ENCODE measurements around the gene MAP3K9.

The MAP3K9 gene

DNA sequence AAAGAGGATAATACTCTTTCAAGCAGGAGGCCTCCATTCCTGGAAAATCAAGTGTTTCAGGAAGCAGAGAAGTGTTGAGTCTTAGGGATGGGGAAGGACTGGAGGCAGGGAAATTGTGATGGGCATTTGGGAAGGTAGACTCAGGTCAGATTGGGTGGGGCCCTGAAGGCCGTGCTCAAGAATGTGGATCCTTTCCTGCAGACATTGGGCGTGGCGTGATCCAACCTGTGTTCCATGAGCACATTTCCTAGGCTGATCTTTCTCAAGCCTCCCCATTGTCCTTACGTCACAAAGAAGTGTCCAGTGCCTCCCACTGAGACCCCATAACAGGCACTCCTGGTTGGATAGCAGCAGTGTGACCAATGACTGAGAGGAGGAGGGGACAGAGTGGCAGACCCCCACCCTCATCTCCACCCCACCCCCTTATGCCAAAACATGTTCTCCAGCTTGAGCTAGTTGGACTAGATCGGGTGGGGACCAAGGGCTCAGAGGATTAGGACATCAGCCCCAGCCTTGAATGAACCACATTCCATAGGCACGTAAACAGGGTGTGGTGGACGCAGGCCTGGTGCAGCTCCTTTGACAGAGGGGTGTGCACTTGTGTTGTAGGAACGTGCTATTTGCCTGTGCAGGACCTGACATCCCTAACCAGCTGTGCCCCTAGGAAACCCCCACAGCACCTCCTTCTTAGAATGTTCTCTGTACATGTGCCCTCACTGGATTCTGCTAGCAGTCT is 90.8 kb downstream of the MAP3K9 start:
- no peak for TF ChIP-seq SPI1 (IDR thresholded peaks at IDR 0.05; ENCODE audit: borderline replicate concordance, low read depth)
- TF ChIP-seq, protein P1, sequence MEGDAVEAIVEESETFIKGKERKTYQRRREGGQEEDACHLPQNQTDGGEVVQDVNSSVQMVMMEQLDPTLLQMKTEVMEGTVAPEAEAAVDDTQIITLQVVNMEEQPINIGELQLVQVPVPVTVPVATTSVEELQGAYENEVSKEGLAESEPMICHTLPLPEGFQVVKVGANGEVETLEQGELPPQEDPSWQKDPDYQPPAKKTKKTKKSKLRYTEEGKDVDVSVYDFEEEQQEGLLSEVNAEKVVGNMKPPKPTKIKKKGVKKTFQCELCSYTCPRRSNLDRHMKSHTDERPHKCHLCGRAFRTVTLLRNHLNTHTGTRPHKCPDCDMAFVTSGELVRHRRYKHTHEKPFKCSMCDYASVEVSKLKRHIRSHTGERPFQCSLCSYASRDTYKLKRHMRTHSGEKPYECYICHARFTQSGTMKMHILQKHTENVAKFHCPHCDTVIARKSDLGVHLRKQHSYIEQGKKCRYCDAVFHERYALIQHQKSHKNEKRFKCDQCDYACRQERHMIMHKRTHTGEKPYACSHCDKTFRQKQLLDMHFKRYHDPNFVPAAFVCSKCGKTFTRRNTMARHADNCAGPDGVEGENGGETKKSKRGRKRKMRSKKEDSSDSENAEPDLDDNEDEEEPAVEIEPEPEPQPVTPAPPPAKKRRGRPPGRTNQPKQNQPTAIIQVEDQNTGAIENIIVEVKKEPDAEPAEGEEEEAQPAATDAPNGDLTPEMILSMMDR (IDR thresholded peaks at IDR 0.05; ENCODE audit: insufficient read depth, low read length): no peak
- Histone ChIP-seq H3K27me3 (ENCODE audit: insufficient read depth, poor library complexity, severe bottlenecking) (no peaks in the 10 kb centered on the region), H3K4me3 (replicated peaks; ENCODE audit: insufficient read depth, low read length) (no peak overlapping the region), H3K27ac (replicated peaks) (no peak overlapping the region)
- DNase-seq (ENCODE audit: low read depth in 1 of 2, low spot score in 1 of 2): no peak

DNA sequence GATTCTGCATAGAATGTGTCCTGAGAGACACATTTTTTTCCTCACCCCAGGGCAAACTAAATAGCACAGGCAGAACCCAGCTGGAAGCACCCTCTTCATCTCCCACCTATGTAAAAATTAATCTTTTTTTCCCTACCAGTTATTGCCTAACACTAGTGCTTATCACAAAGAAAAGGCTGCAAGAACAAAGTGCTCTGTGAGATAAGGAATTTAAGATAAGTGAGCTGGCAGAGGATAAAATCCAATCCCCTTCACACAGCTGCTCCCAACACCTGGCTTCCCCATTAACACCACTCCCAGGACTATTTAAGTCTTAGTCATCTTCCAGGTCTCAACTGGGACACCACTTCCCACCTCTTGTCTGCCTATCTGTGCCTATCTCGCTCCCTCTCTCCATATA is 92.4 kb downstream of the MAP3K9 start:
- TF ChIP-seq, protein P1 (IDR thresholded peaks at IDR 0.05; ENCODE audit: insufficient read depth, low read length): no peak
- no peaks in the 10 kb centered on the region for H3K27me3 ChIP-seq (ENCODE audit: insufficient read depth, poor library complexity, severe bottlenecking)
- DNase-seq (ENCODE audit: low read depth in 1 of 2, low spot score in 1 of 2): no peak
- no peak overlapping the region for H3K4me3 ChIP-seq (replicated peaks; ENCODE audit: insufficient read depth, low read length)
- H3K27ac ChIP-seq (replicated peaks): no peak overlapping the region

DNA sequence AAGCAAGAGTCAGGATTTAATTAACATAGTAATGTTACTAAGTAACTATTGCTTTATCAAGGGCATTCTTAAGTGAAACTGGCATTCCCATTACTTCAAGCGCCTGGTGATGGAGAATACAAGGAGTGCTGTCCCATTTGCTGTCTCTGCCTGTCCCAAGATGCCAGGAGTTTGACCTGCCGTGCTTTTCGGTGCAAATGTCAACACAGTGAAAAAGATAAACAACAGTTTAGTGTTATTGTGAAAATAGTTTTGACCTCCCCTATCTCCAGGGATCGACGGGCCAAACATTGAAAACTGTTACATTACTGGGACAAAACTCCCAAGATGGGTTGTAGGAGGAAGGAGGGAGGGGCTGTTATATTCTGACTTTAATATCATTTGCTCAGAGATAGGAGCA is 92.8 kb downstream of the MAP3K9 start:
- Histone ChIP-seq H3K27ac (replicated peaks) (no peak overlapping the region), H3K4me3 (replicated peaks; ENCODE audit: insufficient read depth, low read length) (no peak overlapping the region)
- TF ChIP-seq SPI1 (IDR thresholded peaks at IDR 0.05; ENCODE audit: borderline replicate concordance, low read depth): no peak
- TF ChIP-seq, protein P1 (IDR thresholded peaks at IDR 0.05; ENCODE audit: insufficient read depth, low read length): no peak
- TF ChIP-seq GABPA (IDR thresholded peaks at IDR 0.05; ENCODE audit: low read depth): no peak
- TF ChIP-seq POLR2AphosphoS5 (IDR thresholded peaks at IDR 0.05; ENCODE audit: low read depth): no peak
- TF ChIP-seq, protein P2, sequence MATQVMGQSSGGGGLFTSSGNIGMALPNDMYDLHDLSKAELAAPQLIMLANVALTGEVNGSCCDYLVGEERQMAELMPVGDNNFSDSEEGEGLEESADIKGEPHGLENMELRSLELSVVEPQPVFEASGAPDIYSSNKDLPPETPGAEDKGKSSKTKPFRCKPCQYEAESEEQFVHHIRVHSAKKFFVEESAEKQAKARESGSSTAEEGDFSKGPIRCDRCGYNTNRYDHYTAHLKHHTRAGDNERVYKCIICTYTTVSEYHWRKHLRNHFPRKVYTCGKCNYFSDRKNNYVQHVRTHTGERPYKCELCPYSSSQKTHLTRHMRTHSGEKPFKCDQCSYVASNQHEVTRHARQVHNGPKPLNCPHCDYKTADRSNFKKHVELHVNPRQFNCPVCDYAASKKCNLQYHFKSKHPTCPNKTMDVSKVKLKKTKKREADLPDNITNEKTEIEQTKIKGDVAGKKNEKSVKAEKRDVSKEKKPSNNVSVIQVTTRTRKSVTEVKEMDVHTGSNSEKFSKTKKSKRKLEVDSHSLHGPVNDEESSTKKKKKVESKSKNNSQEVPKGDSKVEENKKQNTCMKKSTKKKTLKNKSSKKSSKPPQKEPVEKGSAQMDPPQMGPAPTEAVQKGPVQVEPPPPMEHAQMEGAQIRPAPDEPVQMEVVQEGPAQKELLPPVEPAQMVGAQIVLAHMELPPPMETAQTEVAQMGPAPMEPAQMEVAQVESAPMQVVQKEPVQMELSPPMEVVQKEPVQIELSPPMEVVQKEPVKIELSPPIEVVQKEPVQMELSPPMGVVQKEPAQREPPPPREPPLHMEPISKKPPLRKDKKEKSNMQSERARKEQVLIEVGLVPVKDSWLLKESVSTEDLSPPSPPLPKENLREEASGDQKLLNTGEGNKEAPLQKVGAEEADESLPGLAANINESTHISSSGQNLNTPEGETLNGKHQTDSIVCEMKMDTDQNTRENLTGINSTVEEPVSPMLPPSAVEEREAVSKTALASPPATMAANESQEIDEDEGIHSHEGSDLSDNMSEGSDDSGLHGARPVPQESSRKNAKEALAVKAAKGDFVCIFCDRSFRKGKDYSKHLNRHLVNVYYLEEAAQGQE (IDR thresholded peaks at IDR 0.05; ENCODE audit: insufficient replicate concordance, low read depth): no peak

DNA sequence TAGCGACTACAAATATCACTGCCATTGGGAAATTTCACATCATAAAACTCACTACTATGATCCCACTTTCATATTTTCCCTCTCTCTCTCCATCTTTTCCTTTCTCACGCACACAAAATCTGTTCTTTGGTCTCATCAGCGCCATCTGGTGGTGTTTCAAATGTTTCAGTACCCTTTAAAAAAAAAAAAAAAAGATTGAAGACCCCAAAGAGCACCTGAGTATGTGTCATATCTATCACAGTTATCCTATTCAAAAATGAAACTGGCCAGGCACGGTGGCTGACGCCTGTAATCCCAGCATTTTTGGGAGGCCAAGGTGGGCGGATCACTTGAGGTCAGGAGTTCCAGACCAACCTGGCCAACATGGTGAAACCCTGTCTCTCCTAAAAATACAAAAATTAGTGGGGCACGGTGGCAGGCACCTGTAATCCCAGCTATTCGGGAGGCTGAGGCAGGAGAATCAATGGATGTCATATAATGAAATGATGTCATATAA is 95.2 kb downstream of the MAP3K9 start:
- peak in 1 of 2 experiments; percentile 5 for DNase-seq (ENCODE audit: low read depth in 1 of 2, low spot score in 1 of 2)
- Histone ChIP-seq H3K27me3 (ENCODE audit: insufficient read depth, poor library complexity, severe bottlenecking) (no peaks in the 10 kb centered on the region), H3K4me3 (replicated peaks; ENCODE audit: insufficient read depth, low read length) (no peak overlapping the region), H3K27ac (replicated peaks) (no peak overlapping the region)
- TF ChIP-seq GABPA (IDR thresholded peaks at IDR 0.05; ENCODE audit: low read depth) (no peak), SPI1 (IDR thresholded peaks at IDR 0.05; ENCODE audit: borderline replicate concordance, low read depth) (no peak), POLR2AphosphoS5 (IDR thresholded peaks at IDR 0.05; ENCODE audit: low read depth) (no peak)
- TF ChIP-seq, protein P2 (IDR thresholded peaks at IDR 0.05; ENCODE audit: insufficient replicate concordance, low read depth): no peak
- TF ChIP-seq, protein P1 (IDR thresholded peaks at IDR 0.05; ENCODE audit: insufficient read depth, low read length): no peak

More for the DNA sequence above, 92.8 kb downstream of the MAP3K9 start:
- no peak for DNase-seq (ENCODE audit: low read depth in 1 of 2, low spot score in 1 of 2)
- no peaks in the 10 kb centered on the region for H3K27me3 ChIP-seq (ENCODE audit: insufficient read depth, poor library complexity, severe bottlenecking)

All from HL-60 (cell line).